HG03175 (cell line): ENCODE results near the gene ACTL9.

Experiments used
- ATAC-seq: cut with Tn5 transposase; IDR thresholded peaks from one replicate; pipeline ENCODE4 v1.9.1; 2021; ENCODE audit warnings: mild to moderate bottlenecking, moderate library complexity; ENCODE audit not compliant: unreplicated experiment

ACTL9 gene

GRCh38 chr19:8688930-8689329 lies 9.7 kb downstream of the ACTL9 start:
- no peak for ATAC-seq

- no peak for ATAC-seq
These were observed 12.0 kb downstream of the ACTL9 start for GRCh38 chr19:8686549-8686948.

GRCh38 chr19:8684001-8684902 lies 14.3 kb downstream of the ACTL9 start:
- ATAC-seq: no peak

- no peak for ATAC-seq
These were observed 15.7 kb downstream of the ACTL9 start for GRCh38 chr19:8682931-8683330.

DNA sequence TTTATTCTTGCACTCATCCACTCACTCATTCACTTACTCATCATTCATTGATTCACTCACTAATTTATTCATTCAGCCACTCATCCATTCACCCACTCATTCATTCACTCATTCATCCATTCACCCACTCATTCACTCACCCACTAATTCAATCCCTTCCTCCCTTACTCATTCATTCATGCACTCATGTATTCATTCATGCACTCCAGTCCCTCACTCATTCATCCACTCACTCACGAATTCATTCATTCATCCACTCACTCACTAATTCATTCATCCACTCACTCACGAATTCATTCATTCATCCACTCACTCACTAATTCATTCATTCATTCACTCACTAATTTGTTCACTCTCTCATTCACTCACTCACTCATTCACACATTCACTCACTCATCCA lies 16.1 kb downstream of the ACTL9 start:
- ATAC-seq: no peak

- ATAC-seq: no peak
These were observed 17.1 kb downstream of the ACTL9 start for GRCh38 chr19:8681345-8682029.

- no peak for ATAC-seq
These were observed 17.8 kb downstream of the ACTL9 start for GRCh38 chr19:8680676-8681344.

- no peak for ATAC-seq
These were observed 20.3 kb downstream of the ACTL9 start for GRCh38 chr19:8678244-8678807.

DNA sequence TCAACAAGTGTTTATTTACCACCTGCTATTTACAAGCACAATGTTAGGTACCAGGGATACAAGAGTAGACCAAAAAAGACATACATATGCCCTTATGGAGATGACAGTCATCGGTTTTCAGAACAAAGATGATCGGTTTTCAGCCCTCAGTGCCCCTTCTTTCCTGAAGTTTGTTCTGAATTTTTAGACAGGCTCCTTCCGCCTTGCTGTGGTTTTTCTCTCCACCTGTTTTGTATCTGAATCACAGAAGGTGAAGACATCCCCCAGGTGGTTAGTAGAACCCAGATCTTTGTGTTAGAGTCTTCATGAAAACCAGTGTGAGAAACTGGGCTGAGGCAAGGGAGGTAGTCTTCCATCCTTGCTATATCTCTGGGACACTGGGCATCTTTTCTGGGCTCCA lies 23.5 kb downstream of the ACTL9 start:
- no peak for ATAC-seq

DNA sequence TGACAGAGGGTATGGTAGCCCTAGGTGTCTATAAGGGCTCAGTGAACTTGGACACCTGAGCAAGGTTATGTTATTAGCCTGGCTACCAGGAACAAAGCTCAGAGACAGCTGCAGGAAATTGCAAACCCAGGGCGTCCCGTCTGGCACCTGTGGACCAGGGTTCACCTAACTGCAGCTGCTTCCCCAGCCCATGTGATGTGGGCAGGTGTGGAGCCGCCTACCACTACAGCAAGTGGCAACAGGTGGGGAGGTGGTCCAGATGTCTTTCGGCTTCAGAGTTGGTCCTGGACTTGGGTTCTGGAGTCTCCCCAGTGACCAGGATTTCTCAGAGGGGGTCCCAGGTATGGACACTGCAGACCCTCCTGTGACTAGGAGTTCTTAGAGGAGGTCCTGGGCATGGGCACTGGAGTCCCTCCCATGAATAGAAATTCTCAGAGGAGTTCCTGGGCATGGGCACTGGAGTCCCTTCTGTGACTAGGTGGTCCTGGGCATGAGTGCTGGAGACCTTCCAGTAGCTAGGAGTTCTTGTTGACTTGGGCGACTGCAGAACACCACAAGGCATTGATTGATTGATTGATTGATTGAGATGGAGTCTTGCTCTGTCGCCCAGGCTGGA lies 25.2 kb downstream of the ACTL9 start:
- ATAC-seq: no peak

GRCh38 chr19:8666814-8667405 lies 31.7 kb downstream of the ACTL9 start:
- ATAC-seq: no peak

GRCh38 chr19:8665468-8666213 lies 33.0 kb downstream of the ACTL9 start:
- no peak for ATAC-seq

DNA sequence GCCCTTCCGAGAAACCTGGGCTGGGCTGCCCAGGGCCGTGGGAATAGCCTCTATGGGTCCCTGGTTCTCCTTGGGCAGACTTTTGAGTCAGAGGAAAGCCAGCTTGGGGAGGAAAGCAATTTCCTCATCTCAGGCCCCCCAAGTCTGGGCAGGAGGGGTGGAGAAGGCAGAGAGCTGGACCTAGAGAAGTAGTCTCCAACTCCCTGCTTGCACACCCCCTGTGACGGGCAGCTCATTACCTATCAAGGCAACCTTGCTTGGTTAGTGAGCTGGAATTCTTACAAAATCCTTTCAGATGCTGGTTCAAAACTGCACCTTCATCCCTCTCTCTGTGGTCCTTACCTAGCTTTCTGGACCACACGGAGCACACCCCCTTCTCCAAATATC lies 33.9 kb downstream of the ACTL9 start:
- ATAC-seq: no peak

DNA sequence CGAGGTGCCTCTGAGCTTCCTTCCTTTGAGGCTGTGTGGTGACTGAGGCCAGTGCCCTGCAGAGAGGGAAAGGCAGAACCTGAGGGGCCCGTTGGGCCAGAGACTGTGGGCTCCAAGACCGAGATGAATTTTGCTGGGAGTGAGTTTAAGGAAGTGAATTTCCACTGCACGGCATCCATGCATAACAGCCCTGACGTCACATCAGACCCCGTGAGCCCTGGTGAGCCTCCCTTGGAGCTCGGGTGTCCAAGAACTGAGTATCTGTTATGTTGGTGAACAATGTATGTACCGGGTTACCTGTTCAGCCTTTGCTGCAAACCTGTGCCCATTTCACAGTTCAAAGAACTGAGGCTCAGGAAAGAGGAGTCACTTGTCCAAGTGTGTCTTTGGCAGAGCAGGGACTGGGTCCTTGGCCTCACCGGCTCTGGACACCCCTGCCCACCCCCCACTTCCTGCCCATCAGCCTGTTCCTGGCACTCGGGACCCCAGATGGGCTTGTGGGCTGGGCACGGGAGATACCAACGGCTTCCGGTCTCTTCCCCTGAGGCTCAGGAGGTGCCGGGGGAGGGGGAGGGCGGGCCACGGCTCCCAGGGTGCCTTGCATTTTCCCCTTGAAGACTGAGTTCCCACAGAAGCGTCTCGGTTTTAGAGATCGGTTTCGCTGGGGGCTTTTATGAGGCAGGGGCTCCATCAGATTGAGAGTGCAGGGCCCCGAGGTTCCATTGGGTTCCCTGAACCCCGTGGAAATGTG lies 34.5 kb downstream of the ACTL9 start:
- no peak for ATAC-seq

DNA sequence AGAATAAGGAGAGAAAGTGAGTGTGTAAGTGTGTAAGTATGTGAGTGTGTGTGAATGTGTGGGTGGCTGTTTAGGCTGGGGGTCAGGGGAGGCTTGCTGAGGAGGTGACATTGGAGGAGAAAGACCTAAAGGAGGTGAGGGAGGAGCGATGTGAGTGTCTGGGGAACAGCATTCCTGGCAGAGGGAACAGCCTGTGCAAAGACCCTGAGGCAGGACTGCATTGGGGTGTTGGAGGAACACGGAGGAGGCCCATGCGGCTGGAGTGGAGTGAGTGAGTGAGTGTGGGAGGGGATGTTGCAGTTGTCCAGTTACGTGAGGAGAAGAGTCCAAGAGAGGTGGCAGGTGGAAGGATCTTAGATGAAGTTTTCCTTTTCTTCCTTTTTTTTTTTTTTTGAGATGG lies 36.3 kb downstream of the ACTL9 start:
- ATAC-seq: no peak

GRCh38 chr19:8659905-8660304 lies 38.7 kb downstream of the ACTL9 start:
- ATAC-seq: no peak

DNA sequence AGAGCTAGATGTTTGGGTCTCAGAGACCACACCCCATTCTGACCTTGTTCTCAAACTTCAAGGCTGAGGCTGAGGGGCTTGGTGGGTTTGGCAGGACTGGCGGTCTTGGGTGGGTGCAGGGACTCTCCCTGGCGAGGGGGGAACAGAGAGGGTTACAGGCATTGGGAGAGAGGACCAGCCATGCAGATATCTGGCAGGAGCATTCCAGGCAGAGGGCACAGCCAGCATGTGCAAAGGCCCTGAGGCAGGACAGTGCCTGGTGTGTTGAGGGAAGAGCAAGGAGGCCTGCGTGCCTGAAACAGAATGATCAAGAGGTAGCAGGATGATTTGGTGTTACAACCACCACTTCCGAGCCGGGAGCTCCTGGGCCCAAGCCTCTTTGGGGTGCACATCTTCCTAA lies 40.7 kb downstream of the ACTL9 start:
- no peak for ATAC-seq

DNA sequence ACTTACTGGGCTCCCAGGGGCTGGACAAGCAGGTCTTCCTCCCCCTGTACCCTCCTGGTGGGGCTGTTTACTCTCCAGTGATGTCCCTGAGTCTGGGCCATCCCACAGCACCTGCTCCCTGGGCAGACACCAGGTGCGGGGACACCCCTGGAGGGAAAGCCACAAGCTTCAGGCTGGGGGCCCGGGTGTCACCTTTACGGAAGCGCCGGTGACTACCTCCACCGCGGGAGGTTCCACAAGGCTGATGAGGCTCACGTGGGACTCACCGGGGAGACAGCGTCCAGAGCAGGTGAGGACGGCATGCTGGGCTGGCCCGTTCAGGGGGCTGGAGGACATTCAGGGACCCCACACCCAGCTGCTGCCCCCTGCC lies 43.3 kb downstream of the ACTL9 start:
- ATAC-seq: no peak

GRCh38 chr19:8654591-8655339 lies 43.8 kb downstream of the ACTL9 start:
- ATAC-seq: no peak
